Measurements from ENCODE around the gene CAPN2.

The CAPN2 gene

DNA sequence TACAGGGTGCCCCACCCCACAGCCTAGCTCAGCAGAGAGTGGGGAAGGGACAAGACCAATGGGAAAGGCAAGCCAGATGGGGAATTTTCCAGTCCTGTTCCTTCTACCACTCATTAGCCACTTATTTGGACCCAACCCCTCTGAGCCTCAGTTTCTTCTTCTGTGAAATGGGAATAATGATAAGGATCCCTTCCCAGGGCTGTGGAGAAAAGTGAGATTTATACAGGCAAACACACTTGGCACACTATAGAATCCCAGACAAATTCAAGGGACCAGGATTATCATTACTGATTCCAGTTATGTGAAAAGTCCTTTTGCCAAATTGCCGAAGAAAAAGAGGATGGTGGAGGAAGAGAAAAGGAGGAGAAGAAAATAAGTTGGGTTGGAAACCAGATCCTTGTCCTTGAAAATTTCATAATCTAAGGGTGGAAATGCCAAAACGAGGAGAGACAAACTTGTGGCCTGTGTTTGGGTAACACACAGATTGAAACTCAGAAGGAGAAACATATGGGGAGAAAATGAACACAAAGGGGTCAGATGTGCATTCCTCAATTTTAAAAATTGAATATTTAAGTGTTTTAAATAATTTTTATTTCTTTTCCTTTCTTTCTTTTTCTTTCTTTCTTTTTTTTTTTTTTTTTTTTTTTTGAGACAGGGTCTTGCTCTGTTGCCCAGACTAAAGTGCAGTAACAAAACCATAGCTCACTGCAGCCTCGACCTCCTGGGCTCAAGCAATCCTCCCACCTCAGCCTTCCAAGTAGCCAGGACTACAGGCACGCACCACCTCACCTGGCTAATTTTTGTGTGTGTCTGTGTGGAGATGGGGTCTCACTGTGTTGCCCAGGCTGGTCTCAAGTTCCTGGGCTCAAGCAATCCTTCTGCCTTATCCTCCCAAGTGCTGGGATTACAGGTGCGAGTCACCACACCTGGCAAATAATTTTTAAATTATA, 9.6 kb downstream of the CAPN2 start:
- no peak for FAIRE-seq
- TF ChIP-seq POLR2A (IDR thresholded peaks at IDR 0.05; ENCODE audit: low read depth, low read length) (no peak), TAF1 (IDR thresholded peaks at IDR 0.05; ENCODE audit: borderline replicate concordance, low read depth, low read length) (no peak), POLR2AphosphoS5 (IDR thresholded peaks at IDR 0.05; ENCODE audit: low read depth, low read length) (no peak)
- no peak for DNase-seq (ENCODE audit: insufficient read length)

GRCh38 chr1:223723351-223723904, 11.1 kb downstream of the CAPN2 start:
- no peak for DNase-seq (ENCODE audit: insufficient read length)
- no peak for FAIRE-seq
- TF ChIP-seq TAF1 (IDR thresholded peaks at IDR 0.05; ENCODE audit: borderline replicate concordance, low read depth, low read length), result no peak
- no peak for TF ChIP-seq POLR2AphosphoS5 (IDR thresholded peaks at IDR 0.05; ENCODE audit: low read depth, low read length)
- no peak for TF ChIP-seq POLR2A (IDR thresholded peaks at IDR 0.05; ENCODE audit: low read depth, low read length)

DNA sequence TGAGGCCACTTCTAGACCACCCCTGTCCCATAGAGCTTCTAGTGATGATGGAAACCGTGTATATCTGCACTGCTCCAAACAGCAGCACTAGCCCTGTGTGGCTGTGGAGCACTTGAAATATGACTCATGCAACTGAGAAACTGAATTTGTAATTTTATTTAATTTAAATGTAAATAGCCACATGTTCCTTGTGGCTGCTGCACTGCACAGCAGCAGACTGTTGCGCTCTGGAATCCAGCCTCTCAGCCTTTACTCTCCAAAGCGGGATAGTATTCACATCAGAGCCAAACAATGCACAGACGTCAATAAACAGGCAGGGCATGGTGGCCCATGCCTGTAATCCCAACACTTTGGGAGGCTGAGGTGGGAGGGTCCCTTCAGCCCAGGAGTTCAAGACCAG, 12.0 kb downstream of the CAPN2 start:
- DNase-seq (ENCODE audit: insufficient read length) (no peak), FAIRE-seq (no peak)

GRCh38 chr1:223725578-223725977, 13.2 kb downstream of the CAPN2 start:
- FAIRE-seq, result no peak
- TF ChIP-seq TAF1 (IDR thresholded peaks at IDR 0.05; ENCODE audit: borderline replicate concordance, low read depth, low read length) (no peak), POLR2AphosphoS5 (IDR thresholded peaks at IDR 0.05; ENCODE audit: low read depth, low read length) (no peak), POLR2A (IDR thresholded peaks at IDR 0.05; ENCODE audit: low read depth, low read length) (no peak)
- DNase-seq (ENCODE audit: insufficient read length), result no peak

More for the DNA sequence above, 12.0 kb downstream of the CAPN2 start:
- TF ChIP-seq TAF1 (IDR thresholded peaks at IDR 0.05; ENCODE audit: borderline replicate concordance, low read depth, low read length) (no peak), POLR2AphosphoS5 (IDR thresholded peaks at IDR 0.05; ENCODE audit: low read depth, low read length) (no peak), POLR2A (IDR thresholded peaks at IDR 0.05; ENCODE audit: low read depth, low read length) (no peak)

- DNase-seq (ENCODE audit: insufficient read length) (peak; percentile 81), FAIRE-seq (peak; percentile 90)
- TF ChIP-seq TAF1 (IDR thresholded peaks at IDR 0.05; ENCODE audit: borderline replicate concordance, low read depth, low read length) (0 out of 2 replicates have a peak, but pooled peaks have one; percentile 6), POLR2AphosphoS5 (IDR thresholded peaks at IDR 0.05; ENCODE audit: low read depth, low read length) (peak; percentile 46; the same call in 1 of the 2 replicates), POLR2A (IDR thresholded peaks at IDR 0.05; ENCODE audit: low read depth, low read length) (peak; percentile 2; the same call in 1 of the 2 replicates)
These were observed 14.2 kb downstream of the CAPN2 start for GRCh38 chr1:223726380-223727001.

DNA sequence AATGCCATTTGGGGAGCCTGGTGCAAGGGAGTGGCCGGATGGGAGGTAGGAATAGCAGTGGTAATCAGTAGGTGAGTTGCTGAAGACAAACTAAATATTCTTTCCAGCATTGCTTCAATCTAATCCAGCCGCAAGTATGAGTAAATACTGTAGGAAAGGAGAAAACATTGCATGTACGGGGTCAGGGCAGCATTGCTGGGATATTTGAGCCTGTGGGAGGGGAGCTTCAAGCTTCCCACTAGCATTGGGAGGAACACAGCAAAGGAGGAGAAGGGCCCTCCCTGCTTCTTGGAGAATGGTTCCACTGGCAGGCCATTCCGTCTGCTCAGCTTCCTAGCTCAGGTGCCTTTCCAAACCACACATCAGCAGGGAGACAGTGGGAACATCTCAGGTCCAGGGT, 15.2 kb downstream of the CAPN2 start:
- no peak for TF ChIP-seq POLR2AphosphoS5 (IDR thresholded peaks at IDR 0.05; ENCODE audit: low read depth, low read length)
- FAIRE-seq (no peak), DNase-seq (ENCODE audit: insufficient read length) (no peak)

- DNase-seq (ENCODE audit: insufficient read length) (no peak), FAIRE-seq (no peak)
These were observed 17.6 kb downstream of the CAPN2 start for GRCh38 chr1:223729906-223730305.

GRCh38 chr1:223730479-223731132, 18.3 kb downstream of the CAPN2 start:
- FAIRE-seq (no peak), DNase-seq (ENCODE audit: insufficient read length) (no peak)
- no peak for TF ChIP-seq TAF1 (IDR thresholded peaks at IDR 0.05; ENCODE audit: borderline replicate concordance, low read depth, low read length)
- TF ChIP-seq POLR2AphosphoS5 (IDR thresholded peaks at IDR 0.05; ENCODE audit: low read depth, low read length), result no peak
- TF ChIP-seq POLR2A (IDR thresholded peaks at IDR 0.05; ENCODE audit: low read depth, low read length), result no peak

More at GRCh38 chr1:223729906-223730305, 17.6 kb downstream of the CAPN2 start:
- no peak for TF ChIP-seq TAF1 (IDR thresholded peaks at IDR 0.05; ENCODE audit: borderline replicate concordance, low read depth, low read length)
- no peak for TF ChIP-seq POLR2A (IDR thresholded peaks at IDR 0.05; ENCODE audit: low read depth, low read length)
- no peak for TF ChIP-seq POLR2AphosphoS5 (IDR thresholded peaks at IDR 0.05; ENCODE audit: low read depth, low read length)

DNA sequence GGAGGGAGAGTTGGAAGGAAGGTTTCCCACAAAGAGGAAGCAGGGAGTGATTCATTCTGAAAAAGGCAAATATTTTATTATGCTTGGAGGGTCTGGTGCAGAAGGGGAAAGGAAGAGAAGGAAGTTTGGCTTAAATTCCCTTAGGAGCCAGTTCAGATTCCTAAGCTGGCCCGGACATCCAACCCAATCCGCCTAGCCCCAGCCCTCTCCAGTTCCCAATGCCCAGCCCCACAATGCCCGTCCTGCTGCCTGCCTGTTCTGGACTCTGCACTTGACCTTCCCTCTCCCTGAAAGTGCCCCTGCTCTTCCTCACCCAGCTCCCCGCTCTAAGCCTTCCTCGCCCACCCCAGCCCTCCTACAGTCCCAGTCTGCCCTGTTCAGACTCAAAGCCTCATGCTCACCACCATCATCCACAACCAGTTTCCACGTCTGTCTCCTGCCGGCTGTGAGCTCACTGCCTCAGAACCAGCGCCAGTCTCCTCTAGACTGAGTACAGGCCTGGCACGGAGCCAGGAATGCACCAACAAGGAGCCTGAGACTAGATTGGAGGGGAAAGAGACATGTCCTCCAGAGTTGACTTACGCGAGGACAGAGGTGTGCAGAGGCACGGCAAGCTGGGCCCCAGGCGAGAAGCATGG, 18.9 kb downstream of the CAPN2 start:
- FAIRE-seq (no peak), DNase-seq (ENCODE audit: insufficient read length) (no peak)
- TF ChIP-seq TAF1 (IDR thresholded peaks at IDR 0.05; ENCODE audit: borderline replicate concordance, low read depth, low read length), result no peak
- no peak for TF ChIP-seq POLR2AphosphoS5 (IDR thresholded peaks at IDR 0.05; ENCODE audit: low read depth, low read length)
- no peak for TF ChIP-seq POLR2A (IDR thresholded peaks at IDR 0.05; ENCODE audit: low read depth, low read length)

- TF ChIP-seq POLR2A (IDR thresholded peaks at IDR 0.05; ENCODE audit: low read depth, low read length) (no peak), TAF1 (IDR thresholded peaks at IDR 0.05; ENCODE audit: borderline replicate concordance, low read depth, low read length) (no peak), POLR2AphosphoS5 (IDR thresholded peaks at IDR 0.05; ENCODE audit: low read depth, low read length) (no peak)
- DNase-seq (ENCODE audit: insufficient read length), result no peak
- FAIRE-seq, result no peak
These were observed 20.9 kb downstream of the CAPN2 start for GRCh38 chr1:223732993-223733798.

Data from GM12892 (cell line).